Heart left ventricle (tissue), 13 donors: Measurements from ENCODE around the gene KDM3A.

Experiments used
- POLR2A ChIP-seq, 2 donors: fragments of 450-650 bp; IDR thresholded peaks; one replicate each; pipeline ENCODE4 v1.6.1; 2017; ENCODE audit warnings: antibody characterized with exemption in 2 of 2, mild to moderate bottlenecking in 2 of 2, moderate library complexity in 2 of 2
- TF ChIP-seq, protein P1 (sequence below), 12 donors: fragments of 200-600 bp; sonication (generic) in 4 of 12; IDR thresholded peaks; one replicate each; pipeline versions ENCODE4 v1.5.0 to v1.8.0; 2018 to 2022; ENCODE audit warnings: antibody characterized with exemption in 12 of 12, mild to moderate bottlenecking in 5 of 12
- donor health status: ischemic (EF 13 %, LVEDD 7.1; RV severe dilation, severe dysfunction).
- donor health status: DM: no; HTN: yes; CAD: no.
- donor health status: DM: no; HTN: no; CAD: no.
- donor health status: ischemic (EF 25% LVEDD 6.9; RV normal size, moderate dysfunction).
- donor health status: ischemic (EF 25% LVEDD 5.7; RV mildly dilated, moderate dysfunction).
- donor health status: ischemic (EF 35%, LVEDD 5.7; RV mildly dilated, moderate dysfunction).
- donor health status: nonischemic (EF 11% LVEDD 7.7; RV severe dilation, severe dysfunction).
- donor health status: DM: yes; HTN: yes; CAD: no.
- donor health status: PGD.
- donor health status: ischemic (EF 29% LVEDD 5.4; RV normal size, mild dysfunction).
- donor health status: nonischemic (EF 23%, LVEDD 6.1; RV moderate dilation, normal function).

DNA sequence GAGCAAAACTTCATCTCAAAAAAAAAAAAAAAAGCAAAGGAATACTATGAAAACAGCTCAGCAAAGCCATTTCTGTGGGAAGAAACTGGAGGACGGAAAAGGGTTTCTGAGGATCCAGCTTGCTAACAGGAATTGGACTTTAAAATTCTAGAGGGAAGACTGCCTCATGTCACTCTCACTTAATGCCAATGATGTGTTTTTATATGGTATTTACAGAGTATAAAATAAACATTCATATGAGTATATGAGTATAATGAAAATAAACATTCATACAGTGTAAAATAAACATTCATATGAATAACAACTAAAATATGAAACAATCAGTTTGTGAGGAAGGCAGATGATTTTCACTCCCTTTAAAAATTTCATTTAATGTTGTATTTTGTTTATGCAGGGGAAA lies 78.2 kb downstream of the KDM3A start:
- TF ChIP-seq, protein P1, sequence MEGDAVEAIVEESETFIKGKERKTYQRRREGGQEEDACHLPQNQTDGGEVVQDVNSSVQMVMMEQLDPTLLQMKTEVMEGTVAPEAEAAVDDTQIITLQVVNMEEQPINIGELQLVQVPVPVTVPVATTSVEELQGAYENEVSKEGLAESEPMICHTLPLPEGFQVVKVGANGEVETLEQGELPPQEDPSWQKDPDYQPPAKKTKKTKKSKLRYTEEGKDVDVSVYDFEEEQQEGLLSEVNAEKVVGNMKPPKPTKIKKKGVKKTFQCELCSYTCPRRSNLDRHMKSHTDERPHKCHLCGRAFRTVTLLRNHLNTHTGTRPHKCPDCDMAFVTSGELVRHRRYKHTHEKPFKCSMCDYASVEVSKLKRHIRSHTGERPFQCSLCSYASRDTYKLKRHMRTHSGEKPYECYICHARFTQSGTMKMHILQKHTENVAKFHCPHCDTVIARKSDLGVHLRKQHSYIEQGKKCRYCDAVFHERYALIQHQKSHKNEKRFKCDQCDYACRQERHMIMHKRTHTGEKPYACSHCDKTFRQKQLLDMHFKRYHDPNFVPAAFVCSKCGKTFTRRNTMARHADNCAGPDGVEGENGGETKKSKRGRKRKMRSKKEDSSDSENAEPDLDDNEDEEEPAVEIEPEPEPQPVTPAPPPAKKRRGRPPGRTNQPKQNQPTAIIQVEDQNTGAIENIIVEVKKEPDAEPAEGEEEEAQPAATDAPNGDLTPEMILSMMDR (IDR thresholded peaks at IDR 0.05): no peak
- no peak for TF ChIP-seq POLR2A (IDR thresholded peaks at IDR 0.05)
